ENCODE data around the gene LMO1.

GRCh38 chr11:8256271-8257002 lies 7.2 kb downstream of the LMO1 start:
- no peak for TF ChIP-seq EZH2 (IDR thresholded peaks at IDR 0.05; ENCODE audit: low read depth)
- TF ChIP-seq, protein P1, sequence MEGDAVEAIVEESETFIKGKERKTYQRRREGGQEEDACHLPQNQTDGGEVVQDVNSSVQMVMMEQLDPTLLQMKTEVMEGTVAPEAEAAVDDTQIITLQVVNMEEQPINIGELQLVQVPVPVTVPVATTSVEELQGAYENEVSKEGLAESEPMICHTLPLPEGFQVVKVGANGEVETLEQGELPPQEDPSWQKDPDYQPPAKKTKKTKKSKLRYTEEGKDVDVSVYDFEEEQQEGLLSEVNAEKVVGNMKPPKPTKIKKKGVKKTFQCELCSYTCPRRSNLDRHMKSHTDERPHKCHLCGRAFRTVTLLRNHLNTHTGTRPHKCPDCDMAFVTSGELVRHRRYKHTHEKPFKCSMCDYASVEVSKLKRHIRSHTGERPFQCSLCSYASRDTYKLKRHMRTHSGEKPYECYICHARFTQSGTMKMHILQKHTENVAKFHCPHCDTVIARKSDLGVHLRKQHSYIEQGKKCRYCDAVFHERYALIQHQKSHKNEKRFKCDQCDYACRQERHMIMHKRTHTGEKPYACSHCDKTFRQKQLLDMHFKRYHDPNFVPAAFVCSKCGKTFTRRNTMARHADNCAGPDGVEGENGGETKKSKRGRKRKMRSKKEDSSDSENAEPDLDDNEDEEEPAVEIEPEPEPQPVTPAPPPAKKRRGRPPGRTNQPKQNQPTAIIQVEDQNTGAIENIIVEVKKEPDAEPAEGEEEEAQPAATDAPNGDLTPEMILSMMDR (conservative IDR thresholded peaks at IDR 0.05) = no peak

Measured in PC-9 (cell line).